Stimulated activated CD4-positive, alpha-beta T cell treated with anti-CD3 and anti-CD28 coated beads, Interleukin-4, amount 100 ng/mL, for 1 hour (primary cell): Measurements from ENCODE around the gene TMEM198.

Source experiments
- DNase-seq: peaks from one replicate; pipeline ENCODE4 v3.0.0-alpha.2; 2020

The TMEM198 gene

DNA sequence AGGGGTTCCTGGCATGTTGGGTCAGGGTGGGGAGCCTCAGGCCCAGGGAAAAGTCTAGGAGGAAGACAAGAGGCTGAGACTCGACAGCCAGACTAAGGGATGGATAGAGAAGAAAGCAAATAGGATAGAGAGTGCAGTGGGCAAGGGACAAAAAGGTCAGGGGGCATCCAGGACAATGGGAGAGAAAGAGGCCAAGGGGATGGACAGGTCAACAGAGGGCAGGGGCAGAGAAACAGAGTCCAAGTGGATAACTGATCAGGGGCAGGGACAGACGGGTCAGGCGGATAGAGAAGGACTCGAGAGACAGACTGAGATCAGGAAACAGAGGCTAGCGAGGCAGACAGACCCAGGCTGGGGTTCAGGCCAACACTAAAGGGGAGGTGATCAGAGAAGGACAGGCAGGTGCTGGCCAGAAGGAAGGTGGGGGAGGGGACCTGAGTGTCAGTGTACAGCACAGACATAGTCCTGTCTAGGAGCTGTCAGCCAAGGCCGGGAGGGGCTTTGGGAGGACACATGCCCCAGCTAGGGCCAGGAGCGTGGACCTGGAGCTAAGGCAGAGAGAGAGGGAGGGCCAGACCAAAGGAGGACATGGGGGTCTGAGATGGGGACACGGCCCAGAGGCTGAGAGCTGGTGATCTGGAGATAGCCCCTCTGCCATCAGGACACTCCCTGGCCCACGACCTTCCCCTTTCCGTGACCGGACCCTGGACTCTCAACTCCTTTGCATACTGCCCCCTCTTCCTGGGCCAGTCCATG, 17.3 kb upstream of the TMEM198 start:
- no peak for DNase-seq

DNA sequence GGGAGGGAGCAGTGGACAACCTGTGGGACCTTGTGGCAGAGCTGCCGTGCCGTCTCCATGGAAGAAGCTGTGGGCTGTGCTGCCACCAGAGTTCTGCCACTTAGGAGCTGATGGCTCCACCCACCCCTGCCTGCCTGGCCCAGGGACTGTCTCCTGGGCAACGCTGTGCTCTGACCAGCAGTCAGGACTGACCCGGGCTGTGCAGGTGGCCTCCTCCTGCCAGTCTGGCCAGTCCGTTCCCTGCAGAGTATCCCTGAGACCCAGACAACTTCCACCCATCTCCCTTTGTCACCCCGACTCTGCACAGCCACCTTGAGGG, 16.8 kb upstream of the TMEM198 start:
- DNase-seq, result no peak

DNA sequence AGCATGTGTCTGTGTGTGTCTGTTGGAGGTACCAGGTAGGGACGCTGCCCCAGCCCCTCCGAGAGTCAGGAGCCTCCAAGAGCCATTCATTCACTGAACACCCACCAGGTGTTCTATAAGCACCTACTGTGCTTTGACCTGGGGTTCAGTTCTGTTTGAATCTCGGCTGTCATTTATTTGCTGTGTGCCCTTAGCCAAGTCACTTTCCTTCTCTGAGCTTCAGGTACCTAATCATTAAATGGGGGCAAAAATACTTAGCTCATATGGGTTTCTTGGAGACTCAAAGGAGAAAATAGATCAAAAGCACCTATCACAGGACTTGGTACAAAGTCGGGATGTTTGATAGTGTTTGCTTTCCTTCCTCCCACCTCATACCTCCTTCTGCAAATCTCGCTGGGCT, 16.4 kb upstream of the TMEM198 start:
- no peak for DNase-seq

DNA sequence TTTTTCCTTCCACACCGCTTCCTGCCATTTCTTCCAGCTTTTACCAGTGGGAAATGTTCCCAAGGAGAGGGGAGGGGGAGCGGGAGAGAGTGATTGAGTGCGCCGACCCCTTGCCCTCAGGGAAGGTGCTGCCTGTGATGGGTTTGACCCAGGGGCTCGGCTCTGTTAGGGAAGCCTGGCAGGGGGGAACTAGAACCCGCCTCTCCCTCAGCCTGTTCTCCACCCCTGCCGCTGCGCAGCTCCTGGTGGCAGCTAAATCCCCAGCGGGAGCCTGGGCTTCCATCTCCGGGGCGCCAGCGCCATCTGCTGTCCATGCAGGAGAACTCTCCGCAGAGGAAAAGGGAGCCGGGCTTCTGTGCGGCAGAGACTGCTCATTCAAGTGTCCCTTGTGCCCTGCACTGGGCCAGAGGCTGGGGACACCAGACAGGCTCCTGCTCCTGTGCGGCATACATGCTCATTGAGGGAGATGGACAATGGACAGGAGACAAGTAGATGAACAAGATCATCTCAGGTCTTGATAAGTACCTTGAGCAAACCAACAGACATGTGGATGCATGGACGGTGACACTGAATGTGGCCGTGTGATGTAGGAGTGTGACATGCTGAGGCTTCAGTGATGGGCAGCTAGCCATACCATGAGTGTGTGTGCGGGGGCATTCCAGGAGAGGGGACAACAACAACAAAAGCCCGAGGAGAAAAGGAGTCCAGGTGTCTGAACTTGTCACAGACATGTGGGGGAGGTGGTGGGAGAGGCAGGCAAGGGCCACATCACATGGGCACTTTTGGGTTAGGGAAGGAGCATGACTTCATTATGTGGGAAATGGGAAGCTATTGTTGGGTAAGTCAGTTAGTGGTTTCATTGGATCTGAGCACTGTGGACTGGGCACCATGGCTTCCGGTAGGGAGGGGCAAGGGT, 13.5 kb upstream of the TMEM198 start:
- peak; percentile 89 for DNase-seq

DNA sequence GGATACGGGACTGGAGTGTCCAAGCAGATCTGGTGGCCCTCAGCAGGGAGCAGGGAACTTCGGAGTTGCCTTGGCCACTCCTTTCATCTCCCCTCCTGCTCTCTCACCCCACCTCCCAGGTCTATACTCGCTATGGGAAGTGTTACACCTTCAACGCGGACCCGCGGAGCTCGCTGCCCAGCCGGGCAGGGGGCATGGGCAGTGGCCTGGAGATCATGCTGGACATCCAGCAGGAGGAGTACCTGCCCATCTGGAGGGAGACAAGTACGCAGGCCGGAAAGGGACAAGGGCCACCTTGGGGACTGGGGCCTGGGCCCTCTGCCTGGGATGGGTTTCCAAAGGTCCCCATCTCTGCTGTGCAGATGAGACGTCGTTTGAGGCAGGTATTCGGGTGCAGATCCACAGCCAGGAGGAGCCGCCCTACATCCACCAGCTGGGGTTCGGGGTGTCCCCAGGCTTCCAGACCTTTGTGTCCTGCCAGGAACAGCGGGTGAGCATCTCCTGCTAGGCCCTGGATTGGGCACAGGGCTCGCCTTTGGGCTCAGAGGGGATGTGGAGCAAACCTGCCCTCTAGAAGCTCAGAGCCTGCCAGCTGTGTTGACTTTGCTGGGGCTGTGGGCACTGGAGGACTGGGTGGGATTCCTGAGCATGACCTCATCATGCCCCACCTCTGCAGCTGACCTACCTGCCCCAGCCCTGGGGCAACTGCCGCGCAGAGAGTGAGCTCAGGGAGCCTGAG, 12.0 kb upstream of the TMEM198 start:
- no peak for DNase-seq

DNA sequence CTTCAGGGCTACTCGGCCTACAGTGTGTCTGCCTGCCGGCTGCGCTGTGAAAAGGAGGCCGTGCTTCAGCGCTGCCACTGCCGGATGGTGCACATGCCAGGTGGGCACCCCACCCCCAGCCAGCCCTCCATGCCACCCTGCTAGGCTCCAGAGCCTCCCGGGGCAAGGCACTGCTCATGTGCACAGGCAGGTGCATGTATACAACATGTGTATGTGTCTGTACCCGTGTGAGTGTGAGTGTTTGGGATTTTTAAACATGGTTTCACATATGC, 11.5 kb upstream of the TMEM198 start:
- no peak for DNase-seq

DNA sequence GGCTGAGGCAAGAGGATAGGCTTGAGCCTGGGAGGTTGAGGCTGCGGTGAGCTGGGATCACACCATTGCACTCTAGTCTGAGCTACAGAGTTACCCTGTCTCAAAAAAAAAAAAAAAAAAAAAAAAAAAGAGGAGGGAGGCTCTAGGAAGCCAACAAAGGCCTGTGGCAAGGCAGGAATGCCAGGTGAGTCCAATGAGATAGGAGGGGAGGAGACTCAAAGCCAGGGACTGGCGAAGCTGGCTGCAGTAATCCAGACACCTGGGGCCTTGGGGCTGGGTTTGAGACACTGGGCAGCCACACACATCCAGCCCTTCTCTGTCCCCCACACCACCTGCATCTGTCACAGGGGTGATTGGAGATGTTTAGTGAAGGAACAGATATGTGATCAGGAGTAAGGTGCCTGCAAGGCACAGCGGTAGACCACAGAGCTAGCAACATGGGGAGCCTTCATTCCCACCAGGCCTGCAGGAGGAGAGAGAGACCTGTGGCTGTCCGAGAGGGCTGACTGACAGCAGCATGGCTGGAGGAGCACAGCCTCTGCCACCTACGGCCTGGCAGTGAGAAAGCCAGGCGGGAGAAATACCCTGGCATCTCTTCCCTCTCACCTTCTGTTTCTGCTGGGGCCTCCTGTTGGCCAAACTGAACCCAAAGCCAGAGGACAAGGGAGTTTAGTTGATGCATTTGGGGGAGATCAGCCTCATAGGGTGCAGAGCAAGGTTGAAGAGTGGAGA, 9.7 kb upstream of the TMEM198 start:
- no peak for DNase-seq

DNA sequence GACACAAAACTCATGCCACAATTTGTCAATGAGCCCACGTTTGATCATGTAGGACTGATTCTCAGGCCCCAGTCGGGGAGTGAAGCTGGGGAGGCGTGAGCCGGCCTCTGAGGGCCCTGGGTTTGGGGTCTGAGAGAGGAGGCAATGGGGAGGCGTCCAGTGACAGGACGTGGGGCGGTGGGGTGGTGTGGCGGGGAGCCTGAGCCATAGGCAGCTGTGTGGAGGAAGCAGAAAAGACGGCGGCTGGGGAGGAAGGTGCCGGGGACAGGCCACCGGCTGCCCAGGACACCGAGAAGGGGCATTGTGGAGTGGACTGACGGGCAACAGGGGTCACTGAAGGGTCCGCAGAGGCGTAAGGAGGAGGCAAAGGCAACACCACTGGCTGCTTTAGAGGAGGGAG, 7.4 kb upstream of the TMEM198 start:
- no peak for DNase-seq

DNA sequence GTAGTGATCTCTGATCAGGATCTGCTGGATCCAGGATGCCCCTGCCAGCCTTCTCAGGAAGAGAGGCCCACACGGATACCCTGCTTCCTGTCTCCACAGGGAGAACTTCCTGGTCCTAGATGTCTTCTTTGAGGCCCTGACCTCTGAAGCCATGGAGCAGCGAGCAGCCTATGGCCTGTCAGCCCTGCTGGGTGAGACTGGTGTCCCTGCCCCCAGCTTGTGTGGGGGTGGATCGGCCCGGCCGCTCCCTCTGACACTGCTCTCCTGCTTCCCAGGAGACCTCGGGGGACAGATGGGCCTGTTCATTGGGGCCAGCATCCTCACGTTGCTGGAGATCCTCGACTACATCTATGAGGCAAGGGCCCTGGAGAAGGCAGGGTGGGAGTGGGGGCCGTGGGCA, 6.9 kb upstream of the TMEM198 start:
- no peak for DNase-seq

DNA sequence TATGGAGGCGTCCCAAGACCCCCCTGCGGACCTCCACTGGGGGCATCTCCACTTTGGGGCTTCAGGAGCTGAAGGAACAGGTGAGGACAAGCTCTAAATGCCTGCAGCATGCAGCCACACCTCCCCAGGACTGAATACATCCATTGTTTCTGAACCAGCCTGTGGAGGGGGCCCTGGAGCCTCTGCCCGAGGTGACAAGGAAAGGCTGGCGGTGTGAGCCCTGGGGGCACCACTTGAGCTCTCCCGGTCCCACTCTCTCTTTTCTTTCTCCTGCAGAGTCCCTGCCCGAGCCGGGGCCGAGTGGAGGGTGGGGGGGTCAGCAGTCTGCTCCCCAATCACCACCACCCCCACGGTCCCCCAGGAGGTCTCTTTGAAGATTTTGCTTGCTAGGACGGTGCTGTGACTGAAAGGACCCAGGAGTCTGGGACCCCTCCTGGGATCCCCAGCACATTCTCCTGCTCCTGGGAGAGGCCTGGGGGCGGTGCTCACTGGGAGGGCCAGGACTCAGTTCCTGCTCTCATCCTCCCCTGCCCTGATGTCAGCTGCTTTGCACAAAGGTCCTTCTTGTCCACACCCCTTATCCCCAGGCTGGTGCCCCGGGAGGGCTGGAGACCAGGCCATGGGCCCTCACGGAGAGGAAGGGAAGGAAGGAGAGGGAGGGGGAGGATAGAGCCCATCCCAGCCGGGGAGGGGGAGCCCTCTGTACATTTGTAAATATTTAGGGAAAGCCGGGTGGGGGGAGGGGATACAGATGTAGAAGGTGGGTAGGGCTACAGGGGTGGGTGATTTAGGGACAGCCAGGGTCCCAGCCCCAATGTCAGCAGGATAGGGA, 6.0 kb upstream of the TMEM198 start:
- no peak for DNase-seq

DNA sequence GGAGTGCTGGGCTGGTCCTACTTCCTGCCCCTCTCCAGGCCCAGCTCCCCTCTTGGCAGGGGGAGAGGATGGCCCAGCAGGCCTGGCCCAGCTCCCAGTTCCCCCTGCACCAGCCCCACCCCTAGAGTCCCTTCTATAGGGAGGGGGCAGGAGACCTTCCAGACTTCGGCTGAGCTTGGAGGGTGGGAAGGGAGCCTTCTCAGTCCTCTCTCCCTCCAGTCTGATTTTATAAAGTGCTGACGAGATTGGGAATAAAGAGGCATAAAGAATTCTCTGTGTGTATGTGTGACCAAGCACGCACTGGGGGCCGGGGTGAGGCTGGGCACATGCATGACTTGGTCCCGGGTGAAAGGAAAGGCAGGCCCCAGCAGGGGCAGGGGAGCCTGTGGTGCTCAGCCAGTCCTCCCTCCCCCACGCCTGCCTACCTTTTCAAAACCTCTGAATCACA, 5.3 kb upstream of the TMEM198 start:
- DNase-seq, result no peak

DNA sequence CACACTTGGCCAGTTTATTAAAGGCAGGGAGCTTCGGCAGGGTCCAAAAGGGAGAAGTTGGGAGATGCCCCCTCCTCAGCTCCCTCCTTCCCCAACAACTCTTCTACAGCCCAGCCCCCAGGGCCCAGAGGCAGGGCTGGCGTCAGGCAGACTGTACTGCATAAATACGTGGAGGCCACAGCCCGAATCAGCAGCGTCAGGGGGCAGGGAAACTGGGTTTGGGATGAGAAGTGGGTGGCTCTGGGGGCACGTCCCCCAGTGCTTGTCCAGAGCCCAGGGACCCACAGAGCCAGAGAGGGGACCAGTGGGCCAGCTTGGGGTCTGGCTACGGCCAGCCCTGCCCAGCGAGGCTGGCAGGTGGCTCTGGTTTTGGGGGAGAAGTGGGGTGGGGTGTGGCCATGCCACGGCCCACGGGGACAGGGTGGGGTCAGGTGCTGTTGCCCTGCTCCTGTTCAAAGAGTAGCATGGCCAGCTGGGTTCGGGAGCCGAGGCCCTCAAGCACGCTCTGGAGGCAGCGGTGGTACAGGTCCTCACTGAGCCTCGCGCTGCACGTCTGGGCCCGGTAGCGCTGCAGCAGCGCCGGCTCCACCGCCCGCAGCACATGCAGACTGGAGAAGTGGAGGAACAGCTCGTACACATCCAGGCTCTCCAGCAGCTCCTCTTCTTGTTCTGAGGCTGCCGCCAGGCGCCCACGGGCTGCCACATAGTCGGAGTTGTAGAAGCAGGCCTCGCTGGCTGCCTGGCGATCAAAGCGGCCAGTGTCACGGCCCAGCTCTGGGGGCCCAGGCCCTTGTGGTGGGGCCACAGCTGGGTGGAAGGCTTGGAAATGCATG, 4.7 kb upstream of the TMEM198 start:
- no peak for DNase-seq

DNA sequence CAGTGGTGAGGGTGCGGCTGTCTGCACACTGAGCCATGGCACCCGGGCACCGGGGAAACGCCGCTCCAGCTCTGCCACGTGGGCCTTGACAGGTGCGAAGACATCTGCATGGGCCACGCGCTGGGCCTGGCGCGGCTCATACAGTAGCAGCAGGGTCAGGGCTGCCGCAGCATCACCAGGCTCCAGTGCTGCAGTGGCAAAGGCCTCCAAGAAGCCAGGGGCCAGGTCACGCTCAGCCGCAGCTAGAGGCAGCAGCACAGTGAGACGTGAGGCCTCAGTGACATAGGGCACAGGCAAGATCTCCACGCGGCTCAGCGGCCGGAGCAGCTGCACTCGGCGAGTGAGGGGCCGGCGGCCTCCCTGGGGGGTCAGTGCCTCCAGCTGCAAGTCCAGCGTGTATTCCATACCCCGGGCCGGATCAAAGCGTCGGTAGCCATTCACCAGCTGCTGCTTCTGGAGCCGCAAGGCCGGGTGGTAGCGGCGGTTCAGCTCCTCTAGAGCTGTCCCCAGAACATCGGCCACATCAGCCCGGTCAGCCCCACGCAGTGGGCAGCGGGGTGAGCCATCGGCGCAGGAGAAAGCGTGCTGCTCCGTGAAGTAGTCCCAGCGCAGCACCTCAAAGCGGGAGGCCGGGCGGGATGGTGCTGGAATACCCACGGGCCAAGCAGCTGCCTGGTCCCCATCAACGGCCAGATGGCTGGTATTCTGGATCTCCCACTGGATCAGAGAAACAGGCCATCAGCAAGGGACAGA, 3.7 kb upstream of the TMEM198 start:
- DNase-seq, result no peak

DNA sequence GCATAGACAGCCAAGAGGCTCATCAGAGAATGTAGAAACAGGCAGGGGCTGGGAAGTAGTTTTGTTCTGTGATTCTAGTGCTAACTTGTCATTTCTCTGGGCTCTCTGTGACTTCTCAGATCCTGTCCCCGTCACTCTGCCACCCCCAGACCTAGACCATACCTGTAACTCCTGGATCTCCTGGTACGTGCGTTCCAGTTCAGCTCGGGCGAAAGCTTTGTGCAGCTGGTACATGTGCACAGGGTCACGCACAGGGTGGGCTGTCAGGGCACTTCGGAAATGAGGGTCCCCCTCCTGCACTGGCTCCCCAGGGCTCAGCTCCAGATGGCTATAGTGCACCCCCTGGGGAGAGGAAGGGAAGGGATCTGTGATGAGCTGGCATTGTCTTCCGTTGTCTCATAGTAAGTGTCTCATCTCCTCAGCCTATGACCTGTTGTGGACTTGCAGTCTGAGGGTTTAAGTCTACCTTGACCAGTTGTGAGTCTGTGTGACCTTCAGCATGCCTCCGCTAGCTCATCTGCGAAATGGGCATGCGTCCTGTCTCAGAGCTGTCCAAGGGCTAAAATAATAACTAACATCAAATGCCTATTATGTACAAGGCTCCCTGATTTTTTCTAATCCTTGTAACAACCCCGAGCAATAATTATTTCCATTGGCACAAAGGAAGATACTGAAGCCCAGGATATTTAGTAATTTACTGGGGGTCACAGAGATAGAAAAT, 2.9 kb upstream of the TMEM198 start:
- no peak for DNase-seq

DNA sequence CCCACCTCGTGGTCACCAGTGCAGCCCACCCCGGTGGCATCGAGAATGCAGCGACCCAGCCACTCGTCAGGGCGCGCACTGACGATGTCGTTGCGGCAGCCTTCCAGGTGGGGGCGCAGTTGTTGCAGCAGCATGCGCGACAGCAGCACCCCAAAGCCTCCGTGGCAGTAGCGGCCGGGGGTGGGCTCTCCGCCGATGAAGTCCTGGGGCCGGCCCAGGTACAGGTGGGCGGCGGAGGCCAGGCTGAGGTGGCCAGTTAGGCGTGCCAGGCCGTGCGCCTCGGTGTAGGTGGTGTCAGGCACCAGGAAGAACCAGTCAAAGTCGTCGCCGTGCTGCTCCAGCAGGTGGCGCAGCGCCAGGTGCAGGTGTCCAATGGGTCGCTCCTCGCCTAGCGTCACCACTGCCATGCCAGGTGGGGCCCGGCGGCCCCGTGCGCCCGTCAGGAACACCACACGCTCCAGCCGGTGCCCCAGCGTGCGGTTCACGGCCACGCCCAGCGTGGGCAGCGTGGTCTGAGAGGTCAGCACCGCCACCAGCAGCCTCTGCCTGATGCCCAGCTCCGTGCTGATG, 2.1 kb upstream of the TMEM198 start:
- DNase-seq, result peak; percentile 89

DNA sequence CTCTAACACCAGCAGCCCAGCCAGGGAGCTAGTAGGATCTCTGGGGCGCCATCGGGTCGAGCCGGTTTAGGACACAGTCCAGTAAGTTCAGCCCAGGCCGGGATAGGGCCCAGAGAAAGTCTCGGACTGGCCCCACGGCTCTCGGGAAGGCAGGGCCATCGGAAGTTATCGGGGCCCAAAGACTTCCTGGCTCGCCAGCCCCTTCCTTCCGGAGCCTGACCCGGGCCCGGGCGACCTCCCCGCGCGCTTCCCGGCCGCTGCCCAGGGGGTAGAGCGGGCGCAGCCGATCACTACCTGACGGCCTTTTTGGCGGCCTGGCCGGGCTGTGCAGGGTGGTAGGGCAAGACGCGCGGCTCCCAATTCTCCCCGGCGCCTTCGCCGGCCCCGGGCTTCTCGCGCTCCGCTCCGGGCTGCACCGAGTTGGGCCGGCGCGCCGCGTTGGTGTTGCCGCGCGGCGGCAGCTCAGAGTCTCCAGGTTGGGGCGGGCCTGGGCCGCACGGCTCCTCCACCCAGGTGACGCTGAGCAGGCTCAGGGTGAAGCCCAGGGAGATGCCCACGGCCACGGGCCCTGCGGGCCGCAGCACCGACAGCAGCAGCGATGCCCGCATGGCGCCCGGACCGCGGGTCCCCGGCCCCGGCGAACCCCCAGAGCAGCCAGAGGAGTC, 765 bp upstream of the TMEM198 start:
- no peak for DNase-seq

DNA sequence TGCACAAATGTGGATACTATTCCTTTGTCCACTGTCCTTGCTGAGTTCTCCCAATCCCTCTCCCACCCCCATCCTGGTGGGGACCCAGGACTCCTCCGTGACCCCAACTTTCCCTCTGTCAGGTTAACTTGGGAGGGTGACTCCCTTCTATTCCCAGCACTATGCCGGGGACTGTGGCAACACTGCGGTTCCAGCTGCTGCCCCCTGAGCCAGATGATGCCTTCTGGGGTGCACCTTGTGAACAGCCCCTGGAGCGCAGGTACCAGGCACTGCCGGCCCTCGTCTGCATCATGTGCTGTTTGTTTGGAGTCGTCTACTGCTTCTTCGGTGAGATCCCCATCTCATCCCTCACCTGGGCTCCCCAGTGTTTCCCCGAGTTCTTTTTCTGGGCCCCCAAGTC, 739 bp downstream of the TMEM198 start:
- no peak for DNase-seq

DNA sequence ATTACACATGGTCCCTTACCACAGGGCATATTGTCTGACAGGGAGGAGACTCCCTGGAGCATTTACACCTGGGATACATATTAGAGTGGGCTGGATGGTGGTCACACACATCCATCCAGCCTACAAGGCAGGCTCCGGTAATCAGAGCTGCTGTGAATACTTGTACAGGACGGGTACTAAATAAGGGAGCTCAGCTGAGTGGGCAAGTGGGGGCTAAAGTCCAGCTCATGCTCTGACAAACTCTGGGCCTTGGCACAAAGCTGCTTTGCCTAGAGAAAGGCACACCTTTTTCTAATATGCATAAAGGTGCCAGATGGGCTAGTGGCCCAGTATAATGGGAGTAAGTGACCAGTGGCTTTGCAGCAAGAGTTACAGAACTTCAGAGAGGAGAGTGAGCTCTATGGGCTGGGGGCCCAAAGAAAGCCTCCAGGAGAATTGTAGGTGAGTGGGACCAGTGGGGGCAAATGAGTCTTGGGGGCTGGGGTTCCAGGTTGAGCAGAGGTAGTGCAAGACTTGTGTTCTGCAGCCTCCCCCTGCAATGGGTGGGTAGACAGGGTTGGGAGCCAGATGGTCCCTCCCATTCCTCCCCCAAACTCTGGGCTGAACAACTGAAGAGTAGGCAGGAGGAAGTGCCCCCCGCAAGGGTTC, 1.6 kb downstream of the TMEM198 start:
- no peak for DNase-seq
